Epidermal melanocyte (primary cell): ENCODE data around the gene SLC25A29.
"Not testable (repeated sequence)": the region's sequence is repeated elsewhere in the genome, so short reads cannot be mapped to it uniquely, and the experiment has no call there.

Experiments used
- DNase-seq: peaks from one replicate; pipeline ENCODE4 v3.0.0; 2011; ENCODE audit warnings: low spot score; ENCODE audit not compliant: insufficient read length

Gene SLC25A29

DNA sequence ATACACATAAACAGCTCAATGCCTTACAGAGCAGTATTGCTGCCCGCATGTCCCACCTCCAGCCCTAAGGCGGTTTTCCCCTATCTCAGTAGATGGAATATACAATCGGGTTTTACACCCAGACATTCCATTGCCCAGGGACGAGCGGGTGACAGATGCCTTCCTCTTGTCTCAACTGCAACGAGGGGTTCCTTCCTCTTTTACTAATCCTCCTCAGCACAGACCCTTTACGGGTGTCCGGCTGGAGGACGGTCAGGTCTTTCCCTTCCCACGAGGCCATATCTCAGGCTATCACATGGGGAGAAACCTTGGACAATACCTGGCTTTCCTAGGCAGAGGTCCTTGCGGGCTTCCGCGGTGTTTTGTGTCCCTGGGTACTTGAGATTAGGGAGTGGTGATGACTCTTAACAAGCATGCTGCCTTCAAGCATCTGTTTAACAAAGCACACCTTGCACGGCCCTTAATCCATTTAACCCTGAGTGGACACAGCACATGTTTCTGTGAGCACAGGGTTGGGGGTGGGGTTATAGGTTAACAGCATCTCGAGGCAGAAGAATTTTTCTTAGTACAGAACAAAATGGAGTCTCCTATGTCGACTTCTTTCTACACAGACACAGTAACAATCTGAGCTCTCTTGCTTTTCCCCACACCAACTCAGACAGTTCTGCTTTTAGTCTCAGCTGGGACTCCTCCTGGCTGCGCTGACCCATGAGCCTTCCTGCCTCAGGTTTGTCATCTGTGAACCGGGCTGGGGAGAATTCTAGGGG, 6.0 kb upstream of the SLC25A29 start:
- not testable (repeated sequence) for DNase-seq

GRCh38 chr14:100309028-100309737, 2.9 kb upstream of the SLC25A29 start:
- no peak for DNase-seq

GRCh38 chr14:100308427-100308792, 2.2 kb upstream of the SLC25A29 start:
- DNase-seq, result not testable (repeated sequence)

- no peak for DNase-seq
Measured at GRCh38 chr14:100307766-100308426, 1.7 kb upstream of the SLC25A29 start.

- no peak for DNase-seq
Measured at GRCh38 chr14:100306998-100307765, 938 bp upstream of the SLC25A29 start.

GRCh38 chr14:100305324-100306100, 732 bp downstream of the SLC25A29 start:
- DNase-seq, result no peak

DNA sequence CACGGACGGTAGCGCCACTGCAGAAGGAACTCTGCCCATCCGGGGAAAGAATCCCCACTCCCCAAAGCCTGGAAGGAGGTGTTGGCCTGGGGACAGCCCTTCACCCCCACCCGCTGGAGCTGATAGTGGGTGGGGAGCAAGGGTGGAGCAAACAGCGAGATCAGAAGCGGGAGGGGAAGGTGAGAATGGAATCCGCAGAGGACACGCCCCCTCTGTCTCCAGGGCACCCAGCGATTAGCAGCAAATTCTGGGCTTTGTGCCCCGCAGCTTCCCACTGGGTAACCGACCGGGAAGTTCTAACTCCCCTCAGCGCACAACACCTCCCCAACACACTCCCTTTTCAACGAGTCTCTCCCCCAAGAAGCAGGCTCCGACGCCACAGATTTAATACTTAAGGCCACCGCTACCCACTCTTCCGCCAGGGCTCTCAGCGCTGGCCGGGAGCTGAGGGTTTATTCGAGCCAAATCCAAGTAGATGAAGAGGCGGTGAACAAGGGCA, 1.4 kb downstream of the SLC25A29 start:
- DNase-seq, result no peak

GRCh38 chr14:100303925-100304324, 2.3 kb downstream of the SLC25A29 start:
- no peak for DNase-seq

DNA sequence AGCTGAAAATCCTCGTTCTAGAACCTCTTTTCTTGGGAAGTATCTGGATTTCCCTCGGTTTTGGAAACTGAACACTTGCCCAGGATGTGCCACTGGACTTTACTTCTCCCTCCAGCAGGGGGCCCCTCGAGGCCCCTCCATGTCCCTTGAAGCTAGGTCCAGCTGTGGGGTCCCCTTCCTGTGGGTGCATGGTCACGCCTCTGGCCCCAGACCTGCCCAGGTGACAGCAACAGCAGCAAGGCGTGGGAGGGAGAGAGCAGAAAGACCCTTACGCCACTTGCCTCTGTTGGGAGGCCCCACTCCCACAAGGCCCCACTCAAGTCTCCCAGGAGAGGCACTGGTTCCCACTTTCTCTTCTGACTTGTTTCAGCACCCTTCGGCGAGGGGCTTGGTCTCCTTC, 3.1 kb downstream of the SLC25A29 start:
- no peak for DNase-seq

DNA sequence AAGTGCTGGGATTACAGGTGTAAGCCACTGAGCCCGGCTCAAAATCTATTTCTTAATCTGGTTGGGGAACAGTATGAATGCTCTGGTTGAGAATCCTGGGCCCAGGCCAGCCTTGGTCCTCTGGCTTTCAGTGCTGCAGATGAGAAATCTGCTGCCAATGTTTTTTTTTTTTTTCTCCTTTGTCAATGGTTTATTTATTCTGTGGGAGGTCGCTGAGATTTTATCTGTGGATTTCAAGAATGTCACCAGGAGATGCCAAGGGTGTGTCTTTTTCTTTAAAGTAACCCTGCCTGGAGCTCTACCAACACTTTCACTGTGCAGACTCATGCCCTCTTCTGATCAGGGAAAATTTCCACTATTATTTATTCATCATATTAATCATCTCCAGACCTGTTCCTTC, 3.6 kb downstream of the SLC25A29 start:
- no peak for DNase-seq

GRCh38 chr14:100299238-100299560, 7.0 kb downstream of the SLC25A29 start:
- DNase-seq, result no peak

DNA sequence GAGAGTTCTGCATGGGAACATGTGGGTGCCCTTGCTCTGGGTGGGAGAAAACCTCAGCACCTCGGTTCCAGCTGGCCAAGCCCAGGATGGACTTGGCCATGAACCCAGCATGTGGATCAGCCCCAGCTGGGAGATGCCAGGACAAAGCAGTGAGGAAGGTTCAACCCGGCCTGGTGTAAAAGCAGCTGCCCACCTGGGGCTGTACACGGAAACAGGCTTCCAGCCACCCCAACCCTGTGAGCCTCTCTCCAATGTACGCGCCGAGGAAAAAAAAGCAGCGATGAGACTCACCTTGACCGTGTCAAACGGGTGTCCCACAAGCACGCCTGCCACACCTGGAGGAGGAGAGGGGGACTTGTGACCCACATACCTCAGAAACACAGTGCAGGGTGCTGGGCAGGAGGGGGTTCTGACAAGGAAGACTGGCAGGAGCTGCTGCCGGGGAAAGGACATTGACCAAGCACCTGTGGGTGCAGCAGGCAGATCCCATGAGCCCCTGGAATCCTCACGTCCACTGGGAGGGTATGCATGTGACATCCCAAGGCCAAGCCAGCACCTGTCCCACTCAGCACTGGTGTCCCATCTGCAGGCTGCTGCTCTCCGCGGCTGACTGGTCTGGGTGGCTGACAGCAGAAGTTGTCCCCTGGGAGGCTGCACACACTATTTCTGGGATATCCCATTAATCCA, 7.5 kb downstream of the SLC25A29 start:
- DNase-seq, result peak; percentile 14

- peak; percentile 89 for DNase-seq
Measured at GRCh38 chr14:100297320-100298300, 8.6 kb downstream of the SLC25A29 start.

DNA sequence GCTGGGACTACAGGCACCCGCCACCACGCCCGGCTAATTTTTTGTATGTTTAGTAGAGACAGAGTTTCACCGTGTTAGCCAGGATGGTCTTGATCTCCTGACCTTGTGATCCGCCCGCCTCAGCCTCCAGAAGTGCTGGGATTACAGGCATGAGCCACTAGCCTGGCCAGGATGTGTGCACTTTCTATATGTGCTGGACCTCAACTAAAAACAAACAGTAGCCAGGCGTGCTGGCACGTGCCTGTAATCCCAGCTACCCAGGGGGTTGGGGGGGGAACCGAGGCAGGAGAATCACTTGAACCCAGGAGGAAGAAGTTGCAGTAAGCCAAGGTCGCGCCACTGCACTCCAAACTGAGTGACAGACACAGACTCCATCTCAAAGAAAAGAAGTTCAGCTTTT, 9.5 kb downstream of the SLC25A29 start:
- not testable (repeated sequence) for DNase-seq

DNA sequence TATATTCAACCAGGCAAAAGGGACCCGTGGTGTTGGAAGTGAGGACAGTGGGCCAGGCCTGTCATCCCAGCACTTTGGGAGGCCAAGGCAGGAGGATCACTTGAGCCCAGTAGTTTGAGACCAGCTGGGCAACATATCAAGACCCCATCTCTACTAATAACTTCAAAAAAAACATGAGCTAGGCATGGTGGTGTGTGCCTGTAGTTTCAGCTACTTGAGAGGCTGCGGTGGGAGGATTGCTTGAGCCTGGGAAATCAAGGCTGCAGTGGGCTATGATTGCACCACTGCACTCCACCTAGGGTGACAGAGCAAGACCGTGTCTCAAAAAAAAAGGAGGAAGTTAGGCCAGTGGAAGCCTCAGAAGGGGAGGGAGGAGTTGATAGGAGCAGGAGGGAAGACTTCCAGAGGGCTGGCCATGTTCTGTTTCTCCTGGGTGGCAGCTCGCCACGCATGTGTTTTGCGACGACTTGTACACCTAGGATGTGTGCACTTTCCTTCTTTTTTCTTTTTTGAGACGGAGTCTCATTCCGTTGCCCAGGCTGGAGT, 10.1 kb downstream of the SLC25A29 start:
- DNase-seq, result peak; percentile 11

GRCh38 chr14:100295376-100296105, 10.7 kb downstream of the SLC25A29 start:
- DNase-seq, result peak; percentile 17

GRCh38 chr14:100294963-100295330, 11.3 kb downstream of the SLC25A29 start:
- peak; percentile 8 for DNase-seq
